Esophagus squamous epithelium (tissue), 4 donors: ENCODE results near the gene GPC6.

ENCODE experiments used
- POLR2A ChIP-seq, 4 donors: fragments of 450-650 bp; IDR thresholded peaks; one replicate each; pipeline ENCODE4 v1.6.1; 2017; ENCODE audit warnings: antibody characterized with exemption in 4 of 4, mild to moderate bottlenecking in 4 of 4, moderate library complexity in 3 of 4
- TF ChIP-seq, protein P1 (sequence below), 6 experiments: fragments of 450-650 bp in 4 of 6; fragments of 200-600 bp in 2 of 6; sonication (generic) in 2 of 6; IDR thresholded peaks; one replicate each; pipeline ENCODE4 v1.5.1; 2016 to 2019; ENCODE audit warnings: antibody characterized with exemption in 6 of 6, mild to moderate bottlenecking in 4 of 6, moderate library complexity in 4 of 6

DNA sequence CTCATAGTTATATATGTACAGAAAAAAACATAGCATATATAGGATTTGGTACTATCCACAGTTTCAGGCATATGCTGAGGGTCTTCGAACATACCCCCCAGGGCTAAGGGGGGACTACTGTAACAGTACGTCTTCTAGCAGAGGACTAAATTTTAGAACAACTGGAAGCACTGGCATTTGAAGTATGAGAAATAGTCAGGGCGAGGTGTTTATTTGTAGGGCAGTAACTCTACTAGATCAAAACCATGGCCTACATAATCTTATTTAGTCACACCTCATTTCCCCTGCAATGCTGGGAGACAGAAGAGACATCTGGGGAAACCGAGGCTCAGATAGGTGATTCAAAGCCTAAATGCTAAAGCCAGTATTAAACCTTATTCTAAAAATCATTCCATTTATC, 1007.2 kb downstream of the GPC6 start:
- TF ChIP-seq, protein P1, sequence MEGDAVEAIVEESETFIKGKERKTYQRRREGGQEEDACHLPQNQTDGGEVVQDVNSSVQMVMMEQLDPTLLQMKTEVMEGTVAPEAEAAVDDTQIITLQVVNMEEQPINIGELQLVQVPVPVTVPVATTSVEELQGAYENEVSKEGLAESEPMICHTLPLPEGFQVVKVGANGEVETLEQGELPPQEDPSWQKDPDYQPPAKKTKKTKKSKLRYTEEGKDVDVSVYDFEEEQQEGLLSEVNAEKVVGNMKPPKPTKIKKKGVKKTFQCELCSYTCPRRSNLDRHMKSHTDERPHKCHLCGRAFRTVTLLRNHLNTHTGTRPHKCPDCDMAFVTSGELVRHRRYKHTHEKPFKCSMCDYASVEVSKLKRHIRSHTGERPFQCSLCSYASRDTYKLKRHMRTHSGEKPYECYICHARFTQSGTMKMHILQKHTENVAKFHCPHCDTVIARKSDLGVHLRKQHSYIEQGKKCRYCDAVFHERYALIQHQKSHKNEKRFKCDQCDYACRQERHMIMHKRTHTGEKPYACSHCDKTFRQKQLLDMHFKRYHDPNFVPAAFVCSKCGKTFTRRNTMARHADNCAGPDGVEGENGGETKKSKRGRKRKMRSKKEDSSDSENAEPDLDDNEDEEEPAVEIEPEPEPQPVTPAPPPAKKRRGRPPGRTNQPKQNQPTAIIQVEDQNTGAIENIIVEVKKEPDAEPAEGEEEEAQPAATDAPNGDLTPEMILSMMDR (IDR thresholded peaks at IDR 0.05) = no peak
- TF ChIP-seq POLR2A (IDR thresholded peaks at IDR 0.05) = no peak
